H1 (cell line): Measurements from ENCODE around the gene DIP2B. TPM values are rescaled to one million over a fixed set of nuclear protein-coding genes. Genes with fewer than 3 reads are reported as not detected.
A peak's percentile ranks its signal among the peaks of the same experiment; 100 is the strongest.

Experiments used
- CTCF ChIA-PET: fragments of 300-600 bp; sonication (Branson Sonifier 250); formaldehyde crosslinking; loops from one replicate; lab custom pipeline; 2021; ENCODE audit not compliant: partially characterized antibody; lab: Charles Lee
- POLR2A ChIA-PET: fragments of 300-600 bp; sonication (Branson Sonifier 250); formaldehyde crosslinking; loops from one replicate; lab custom pipeline; 2021; ENCODE audit warnings: inconsistent platforms; ENCODE audit not compliant: partially characterized antibody; lab: Charles Lee
- DNase-seq, 2 experiments: peaks; one replicate each; pipeline versions ENCODE4 v3.0.0 to v3.0.0-alpha.2; 2010 to 2022; ENCODE audit warnings: low spot score in 2 of 2, low read depth in 1 of 2, mixed read lengths in 1 of 2
- FAIRE-seq: peaks from 2 replicates; lab custom pipeline; 2011; peaks lifted over from hg19 to GRCh38; lab: Jason Lieb, UNC
- H2AFZ ChIP-seq: 2 replicates; pipeline ENCODE4 v1.8.1; 2012; ENCODE audit warnings: low read length, inconsistent platforms
- H2AK5ac ChIP-seq: 2 replicates; pipeline ENCODE4 v1.6.1; 2013; ENCODE audit warnings: low read depth, low read length
- H2BK120ac ChIP-seq: replicated peaks from 2 replicates; pipeline ENCODE3; 2013; ENCODE audit warnings: low read depth, low read length, inconsistent platforms
- H2BK12ac ChIP-seq: 2 replicates; pipeline ENCODE4 v1.6.1; 2013; ENCODE audit warnings: low read depth, low read length
- H2BK15ac ChIP-seq: 2 replicates; pipeline ENCODE4 v1.6.1; 2013; ENCODE audit warnings: low read length
- H2BK20ac ChIP-seq: 2 replicates; pipeline ENCODE4 v1.6.1; 2013; ENCODE audit warnings: low read length
- H2BK5ac ChIP-seq: 2 replicates; pipeline ENCODE4 v1.6.1; 2013; ENCODE audit warnings: low read depth, low read length
- H3K14ac ChIP-seq: 2 replicates; pipeline ENCODE4 v1.6.1; 2013; ENCODE audit warnings: inconsistent platforms; ENCODE audit not compliant: insufficient read length
- H3K18ac ChIP-seq: 2 replicates; pipeline ENCODE4 v1.6.1; 2013; ENCODE audit warnings: low read length; ENCODE audit errors: extremely low read depth
- H3K23ac ChIP-seq: 2 replicates; pipeline ENCODE4 v1.6.1; 2013; ENCODE audit warnings: inconsistent platforms; ENCODE audit not compliant: insufficient read length
- H3K23me2 ChIP-seq: 2 replicates; pipeline ENCODE4 v1.6.1; 2013; ENCODE audit warnings: low read depth, low read length
- H3K27ac ChIP-seq: 2 replicates; pipeline ENCODE4 v1.6.1; 2011; ENCODE audit warnings: low read depth, low read length, inconsistent platforms
- H3K27me3 ChIP-seq, 4 experiments: replicated peaks in 1 of 4; 1 replicate in 1 of 4; 2 replicates in 3 of 4; pipeline versions ENCODE4 v1.6.1 to v1.8.1; 2011 to 2013; ENCODE audit warnings: low read length in 3 of 4, mild to moderate bottlenecking in 3 of 4, inconsistent platforms in 2 of 4, mixed read lengths in 2 of 4, moderate library complexity in 1 of 4; ENCODE audit not compliant: control insufficient read depth in 3 of 4, insufficient read depth in 3 of 4; ENCODE audit errors: extremely low read depth in 1 of 4
- H3K36me3 ChIP-seq, 4 experiments: 2 replicates each; pipeline versions ENCODE4 v1.6.1 to v1.8.1; 2011 to 2013; ENCODE audit warnings: mild to moderate bottlenecking in 4 of 4, low read length in 3 of 4, moderate library complexity in 2 of 4, control low read depth in 1 of 4, inconsistent platforms in 1 of 4; ENCODE audit not compliant: insufficient read depth in 4 of 4, control insufficient read depth in 2 of 4
- H3K4ac ChIP-seq: replicated peaks from 2 replicates; pipeline ENCODE3; 2013; ENCODE audit warnings: low read length, low read depth, mixed read lengths, inconsistent platforms; ENCODE audit not compliant: insufficient read length
- H3K4me1 ChIP-seq, 4 experiments: replicated peaks in 1 of 4; 1 replicate in 1 of 4; 2 replicates in 3 of 4; pipeline versions ENCODE4 v1.6.1 to v1.8.1; 2011 to 2013; ENCODE audit warnings: low read length in 3 of 4, inconsistent platforms in 2 of 4, mixed read lengths in 1 of 4; ENCODE audit not compliant: insufficient read depth in 4 of 4, control insufficient read depth in 3 of 4
- H3K4me2 ChIP-seq, 2 experiments: 2 replicates each; pipeline versions ENCODE4 v1.6.1 to v1.8.1; 2011 to 2013; ENCODE audit warnings: low read depth in 2 of 2, low read length in 2 of 2, control low read depth in 1 of 2, inconsistent platforms in 1 of 2, mild to moderate bottlenecking in 1 of 2; ENCODE audit not compliant: insufficient read depth in 1 of 2
- H3K4me3 ChIP-seq, 4 experiments: fragments of 200-600, 300-600 bp in 1 of 4; sonication (generic), shearing (Covaris generic), sonication (Bioruptor Twin) in 1 of 4; 2 replicates each; pipeline versions ENCODE4 v1.5.1 to v1.8.1; 2011 to 2016; ENCODE audit warnings: low read length in 4 of 4, low read depth in 3 of 4, control low read depth in 2 of 4, inconsistent platforms in 2 of 4, mild to moderate bottlenecking in 2 of 4, mixed read lengths in 1 of 4, moderate library complexity in 1 of 4; ENCODE audit not compliant: insufficient read depth in 2 of 4; ENCODE audit errors: extremely low read depth in 1 of 4
- H3K56ac ChIP-seq: replicated peaks from 2 replicates; pipeline ENCODE3; 2013; ENCODE audit warnings: low read depth, mild to moderate bottlenecking, mixed read lengths, low read length, inconsistent platforms; ENCODE audit not compliant: insufficient read length
- H3K79me1 ChIP-seq: 2 replicates; pipeline ENCODE4 v1.6.1; 2013; ENCODE audit warnings: low read depth, low read length, control low read depth
- H3K79me2 ChIP-seq, 2 experiments: 2 replicates each; pipeline versions ENCODE4 v1.6.1 to v1.8.1; 2012 to 2013; ENCODE audit warnings: low read length in 2 of 2, mild to moderate bottlenecking in 2 of 2, inconsistent platforms in 1 of 2; ENCODE audit not compliant: insufficient read depth in 2 of 2, control insufficient read depth in 1 of 2
- H3K9ac ChIP-seq, 4 experiments: replicated peaks in 1 of 4; 1 replicate in 1 of 4; 2 replicates in 3 of 4; pipeline versions ENCODE4 v1.6.1 to v1.8.1; 2011 to 2013; ENCODE audit warnings: low read depth in 3 of 4, low read length in 3 of 4, control low read depth in 2 of 4, mild to moderate bottlenecking in 2 of 4, moderate library complexity in 2 of 4, inconsistent platforms in 1 of 4; ENCODE audit errors: extremely low read depth in 1 of 4
- H3K9me3 ChIP-seq, 2 experiments: 2 replicates each; pipeline versions ENCODE4 v1.6.1 to v1.8.1; 2012 to 2013; ENCODE audit warnings: mild to moderate bottlenecking in 2 of 2, moderate library complexity in 2 of 2, control low read depth in 1 of 2, inconsistent platforms in 1 of 2, low read depth in 1 of 2, low read length in 1 of 2, mixed read lengths in 1 of 2; ENCODE audit not compliant: insufficient read depth in 2 of 2
- H4K20me1 ChIP-seq, 2 experiments: replicated peaks in 1 of 2; 2 replicates each; pipeline versions ENCODE3 to v1.8.1; 2011 to 2013; ENCODE audit warnings: inconsistent platforms in 2 of 2, low read length in 2 of 2, mild to moderate bottlenecking in 1 of 2; ENCODE audit not compliant: insufficient read depth in 2 of 2, control insufficient read depth in 1 of 2
- H4K5ac ChIP-seq: 2 replicates; pipeline ENCODE4 v1.6.1; 2013; ENCODE audit warnings: low read length, low read depth, mixed read lengths, inconsistent platforms; ENCODE audit not compliant: insufficient read length
- H4K8ac ChIP-seq: 2 replicates; pipeline ENCODE4 v1.8.0; 2013; ENCODE audit warnings: mild to moderate bottlenecking, moderate library complexity, low read length, inconsistent platforms; ENCODE audit not compliant: insufficient read depth; ENCODE audit errors: extremely low read depth
- H4K91ac ChIP-seq: replicated peaks from 2 replicates; pipeline ENCODE3; 2013; ENCODE audit warnings: low read length, mixed read lengths, inconsistent platforms; ENCODE audit not compliant: insufficient read length
- EP300 ChIP-seq, 2 experiments: IDR thresholded peaks; 1 replicate in 1 of 2; 2 replicates in 1 of 2; pipeline ENCODE4 v1.6.1; 2011 to 2012; ENCODE audit warnings: low read depth in 2 of 2, low read length in 2 of 2, mild to moderate bottlenecking in 2 of 2, borderline replicate concordance in 1 of 2, inconsistent platforms in 1 of 2, moderate library complexity in 1 of 2
- EZH2 ChIP-seq: fragments of 200-600 bp; sonication (generic); IDR thresholded peaks from 2 replicates; pipeline ENCODE4 v1.7.1; 2012; ENCODE audit warnings: low read depth, mild to moderate bottlenecking, moderate library complexity, low read length, inconsistent platforms; ENCODE audit not compliant: severe bottlenecking
- KDM4A ChIP-seq: IDR thresholded peaks from one replicate; pipeline ENCODE4 v1.7.1; 2012; ENCODE audit warnings: low read depth, mild to moderate bottlenecking, moderate library complexity, low read length, inconsistent platforms; ENCODE audit not compliant: severe bottlenecking
- POLR2A ChIP-seq, 2 experiments: IDR thresholded peaks; 1 replicate in 1 of 2; 2 replicates in 1 of 2; pipeline ENCODE4 v1.6.1; 2011; ENCODE audit warnings: low read depth in 2 of 2, low read length in 2 of 2, mild to moderate bottlenecking in 2 of 2; ENCODE audit errors: control extremely low read depth in 1 of 2
- RAD21 ChIP-seq, 2 experiments: IDR thresholded peaks in 1 of 2; conservative IDR thresholded peaks in 1 of 2; 2 replicates each; pipeline ENCODE4 v1.6.1; 2011; ENCODE audit warnings: low read depth in 2 of 2, low read length in 2 of 2, improper control_type of control experiment in 1 of 2, inconsistent platforms in 1 of 2, mild to moderate bottlenecking in 1 of 2, moderate library complexity in 1 of 2
- SUZ12 ChIP-seq: fragments of 200-600 bp; sonication (generic); IDR thresholded peaks from 2 replicates; pipeline ENCODE4 v1.6.1; 2012; ENCODE audit warnings: mild to moderate bottlenecking, inconsistent platforms, low read length, moderate library complexity, mixed read lengths
- TAF1 ChIP-seq: IDR thresholded peaks from 2 replicates; pipeline ENCODE4 v1.6.1; 2011; ENCODE audit warnings: mild to moderate bottlenecking, low read depth, low read length
- USF2 ChIP-seq: IDR thresholded peaks from 2 replicates; pipeline ENCODE4 v1.6.1; 2011; ENCODE audit warnings: low read length, improper control_type of control experiment
- WGBS, 2 experiments: shearing (Covaris generic) in 1 of 2; methylation state at CpG; one replicate each; pipeline versions ENCODE4 v1.1.6 to v1.1.7; 2013 to 2015; ENCODE audit warnings: low lambda C conversion rate in 2 of 2, mixed read lengths in 2 of 2, inconsistent platforms in 1 of 2, low coverage in 1 of 2, missing lambda C conversion rate in 1 of 2; ENCODE audit not compliant: insufficient replicate concordance in 2 of 2, insufficient coverage in 1 of 2, insufficient read length in 1 of 2; ENCODE audit errors: extremely low coverage in 1 of 2, missing lambda C conversion rate in 1 of 2; 5-methylcytosine and 5-hydroxymethylcytosine counted together
- polyA plus RNA-seq, 7 experiments: library from polyadenylated mRNA; depleted of rRNA in 3 of 7; stranded (reverse) in 5 of 7; unstranded in 2 of 7; fragments of >200 nt in 5 of 7; fragments of 200-250 nt in 2 of 7; gene quantifications; 1 replicate in 5 of 7; 2 replicates in 1 of 7; 4 replicates in 1 of 7; pipeline versions ENCODE4 v1.2.1 to v1.2.3, GENCODE V29; 2011 to 2013; ENCODE audit warnings: missing spikeins in 2 of 7, mixed read lengths in 2 of 7
- total RNA-seq: library from RNA; stranded (reverse); fragmentation: NEBNext Ultra II Directional; extraction: Animal tissue kit (Norgen Biotek cat#: 25700); gene quantifications from 2 replicates; pipeline ENCODE4 v1.2.1, GENCODE V29; 2021

Gene DIP2B
- total and polyA plus RNA-seq, 2 of the 8 experiments (the other 6 are each of a cell fraction or from before 2014, with no cell fraction given) = 11.1 to 29.6 TPM

GRCh38 chr12:50764286-50765094 is 259.7 kb downstream of the DIP2B start:
- H4K8ac ChIP-seq = peak overlapping the region; percentile 90
- H3K23me2 ChIP-seq = peaks cover 5% of the 10 kb centered on the region
- peak overlapping the region; percentile 96 for H3K27ac ChIP-seq
- no peak overlapping the region for H3K23ac ChIP-seq
- peak overlapping the region; percentile 96 for H4K5ac ChIP-seq
- peaks cover 0 to 7% (median 3%) of the 10 kb centered on the region in 4 experiments; a peak in 4 of 7 replicates for H3K4me1 ChIP-seq
- peak in 1 of 2 experiments; percentile 83 for DNase-seq
- peaks cover 5 to 55% of the 10 kb centered on the region in 2 experiments; a peak in 2 of 4 replicates for H3K79me2 ChIP-seq
- CTCF ChIA-PET = interaction anchor here (0.6 to 4.9 kb wide), 19 partner anchors 9 to 653 kb away, joined by 3 to 34 read pairs (median 4); partner anchors contain the start of genes DIP2B and SLC11A2
- no peak overlapping the region; the same call in 1 of the 2 replicates for H2BK12ac ChIP-seq
- peak overlapping the region; percentile 85; the same call in 1 of the 2 replicates for H2AFZ ChIP-seq
- no peaks in the 10 kb centered on the region for H4K20me1 ChIP-seq
- H3K9ac ChIP-seq = peak overlapping the region; percentile 83 to 91 (median 86)
- H2BK120ac ChIP-seq = no peak overlapping the region
- H2BK5ac ChIP-seq = peak overlapping the region; percentile 97
- no peak overlapping the region for H2AK5ac ChIP-seq
- peak overlapping the region; percentile 92 for H3K56ac ChIP-seq
- H2BK20ac ChIP-seq = no peak overlapping the region
- peak overlapping the region; percentile 72 to 82 for H3K4me2 ChIP-seq
- POLR2A ChIA-PET = interaction anchor here (0.6 to 2.6 kb wide), 17 partner anchors 9 to 1053 kb away, joined by 3 to 22 read pairs (median 4); partner anchors contain the start of genes CSRNP2, DIP2B, LARP4 and LIMA1
- H3K18ac ChIP-seq = peak overlapping the region; percentile 90
- H3K27me3 ChIP-seq = no peaks in the 10 kb centered on the region
- peak overlapping the region; percentile 94 for H3K4ac ChIP-seq
- H3K9me3 ChIP-seq = no peaks in the 10 kb centered on the region
- H4K91ac ChIP-seq = peak overlapping the region; percentile 95
- no peak overlapping the region for H2BK15ac ChIP-seq
- no peaks in the 10 kb centered on the region for H3K36me3 ChIP-seq
- peak overlapping the region; percentile 64 to 94 (median 72) for H3K4me3 ChIP-seq
- no peak for FAIRE-seq
- WGBS, 2 experiments = 2% methylated on average over 43 of the region's 91 CpGs; no CpG with 5 or more reads in 1 of the 2 experiments
- H3K14ac ChIP-seq = peak overlapping the region; percentile 29
- no peaks in the 10 kb centered on the region for H3K79me1 ChIP-seq
- TF ChIP-seq KDM4A (peak; percentile 78), RAD21 (IDR thresholded peaks at IDR 0.05 in 1 of 2, conservative IDR thresholded peaks at IDR 0.05 in 1 of 2; ENCODE audit: low read depth in 2 of 2, low read length in 2 of 2) (no peak), EZH2 (no peak), POLR2A (IDR thresholded peaks at IDR 0.05; ENCODE audit: control extremely low read depth in 1 of 2, low read depth in 2 of 2, low read length in 2 of 2) (peak; percentile 14 to 48), TAF1 (peak; percentile 55; the same call in 1 of the 2 replicates), EP300 (IDR thresholded peaks at IDR 0.05; ENCODE audit: borderline replicate concordance in 1 of 2, low read depth in 2 of 2, low read length in 2 of 2) (peak in 1 of 2 experiments; percentile 3; a peak in 1 of 3 replicates), USF2 (0 out of 2 replicates have a peak, but pooled peaks have one; percentile 20), SUZ12 (no peak)
